WTC11 (cell line): ENCODE measurements around the gene MX2. TPM values are rescaled to one million over a fixed set of nuclear protein-coding genes. Genes with fewer than 3 reads are reported as not detected.

ENCODE experiments used
- ATAC-seq: fragments of 200-7000 bp; cut with Tn5 transposase; 2 replicates; pipeline ENCODE4 v1.10.0; 2021; ENCODE audit warnings: mild to moderate bottlenecking, moderate library complexity
- CTCF ChIA-PET: fragments of 300-600 bp; sonication (Branson Sonifier 250); formaldehyde crosslinking; loops from one replicate; lab custom pipeline; 2021; ENCODE audit warnings: antibody characterized with exemption; lab: Charles Lee
- POLR2A ChIA-PET: fragments of 350-600 bp; sonication (Branson Sonifier 250); formaldehyde crosslinking; loops from one replicate; lab custom pipeline; 2021; ENCODE audit warnings: antibody characterized with exemption; lab: Charles Lee
- DNase-seq: peaks from one replicate; pipeline ENCODE4 v3.0.0; 2021; ENCODE audit warnings: low spot score
- H3K27ac Mint-ChIP-seq: 2 replicates; pipeline ENCODE4 v1.8.0; 2021; ENCODE audit warnings: mixed read lengths
- H3K27me3 Mint-ChIP-seq: 2 replicates; pipeline ENCODE4 v1.8.0; 2021; ENCODE audit warnings: low read depth, mild to moderate bottlenecking, moderate library complexity, mixed read lengths
- H3K36me3 Mint-ChIP-seq: 2 replicates; pipeline ENCODE4 v1.8.0; 2021; ENCODE audit warnings: mixed read lengths
- H3K4me1 Mint-ChIP-seq: 2 replicates; pipeline ENCODE4 v1.8.0; 2022; ENCODE audit warnings: mixed read lengths
- H3K4me3 Mint-ChIP-seq: 2 replicates; pipeline ENCODE4 v1.8.0; 2021; ENCODE audit warnings: mild to moderate bottlenecking, moderate library complexity, mixed read lengths
- H3K9me3 Mint-ChIP-seq: 2 replicates; pipeline ENCODE4 v1.8.0; 2021; ENCODE audit warnings: mixed read lengths
- ATF6 ChIP-seq: sonication (generic); formaldehyde crosslinking; IDR thresholded peaks from 2 replicates; pipeline ENCODE4 v1.8.1; 2023; ENCODE audit warnings: mild to moderate bottlenecking, missing genetic modification reagents
- CBFB ChIP-seq: sonication (generic); formaldehyde crosslinking; IDR thresholded peaks from 2 replicates; pipeline ENCODE4 v1.8.1; 2022; ENCODE audit warnings: mild to moderate bottlenecking, low read depth, missing genetic modification reagents
- CREB1 ChIP-seq: sonication (generic); formaldehyde crosslinking; IDR thresholded peaks from 2 replicates; pipeline ENCODE4 v1.8.0; 2023; ENCODE audit warnings: mild to moderate bottlenecking, missing genetic modification reagents
- CREM ChIP-seq: sonication (generic); formaldehyde crosslinking; IDR thresholded peaks from 2 replicates; pipeline ENCODE4 v1.8.1; 2022; ENCODE audit warnings: mild to moderate bottlenecking, missing genetic modification reagents, moderate library complexity
- E2F1 ChIP-seq: sonication (generic); formaldehyde crosslinking; IDR thresholded peaks from 2 replicates; pipeline ENCODE4 v1.8.0; 2022; ENCODE audit warnings: mild to moderate bottlenecking, missing genetic modification reagents
- FOXK1 ChIP-seq: sonication (generic); formaldehyde crosslinking; IDR thresholded peaks from 2 replicates; pipeline ENCODE4 v1.8.0; 2022; ENCODE audit warnings: mild to moderate bottlenecking, moderate library complexity, missing genetic modification reagents
- FOXP4 ChIP-seq: sonication (generic); formaldehyde crosslinking; IDR thresholded peaks from 2 replicates; pipeline ENCODE4 v1.8.0; 2022; ENCODE audit warnings: mild to moderate bottlenecking, missing genetic modification reagents
- GRHL2 ChIP-seq: fragments of 250-450 bp; sonication (Bioruptor Pico); IDR thresholded peaks from 2 replicates; pipeline ENCODE4 v1.8.0; 2022; ENCODE audit warnings: mild to moderate bottlenecking, moderate library complexity; ENCODE audit not compliant: insufficient replicate concordance, severe bottlenecking
- IRF2 ChIP-seq: sonication (generic); formaldehyde crosslinking; IDR thresholded peaks from 2 replicates; pipeline ENCODE4 v1.8.0; 2022; ENCODE audit warnings: low read depth, missing genetic modification reagents, borderline replicate concordance
- JAZF1 ChIP-seq: fragments of 250-450 bp; sonication (Bioruptor Pico); IDR thresholded peaks from 2 replicates; pipeline ENCODE4 v1.9.0; 2021; ENCODE audit warnings: moderate library complexity, mild to moderate bottlenecking, inconsistent platforms
- MAX ChIP-seq: sonication (generic); formaldehyde crosslinking; IDR thresholded peaks from 2 replicates; pipeline ENCODE4 v1.8.0; 2022; ENCODE audit warnings: mild to moderate bottlenecking, missing genetic modification reagents
- NR3C1 ChIP-seq: sonication (generic); formaldehyde crosslinking; conservative IDR thresholded peaks from 2 replicates; pipeline ENCODE4 v1.8.1; 2023; ENCODE audit warnings: low read depth, mild to moderate bottlenecking, missing genetic modification reagents
- OVOL2 ChIP-seq: fragments of 250-450 bp; sonication (Bioruptor Pico); IDR thresholded peaks from 2 replicates; pipeline ENCODE4 v1.9.0; 2021; ENCODE audit warnings: mild to moderate bottlenecking, borderline replicate concordance
- TCF7 ChIP-seq: sonication (generic); formaldehyde crosslinking; IDR thresholded peaks from 2 replicates; pipeline ENCODE4 v1.8.0; 2022; ENCODE audit warnings: mild to moderate bottlenecking, low read depth, missing genetic modification reagents, moderate library complexity
- USF1 ChIP-seq: sonication (generic); formaldehyde crosslinking; IDR thresholded peaks from 2 replicates; pipeline ENCODE4 v1.8.0; 2022; ENCODE audit warnings: mild to moderate bottlenecking, missing genetic modification reagents
- ZBTB43 ChIP-seq: sonication (generic); formaldehyde crosslinking; IDR thresholded peaks from 2 replicates; pipeline ENCODE4 v1.8.1; 2023; ENCODE audit warnings: mild to moderate bottlenecking, missing genetic modification reagents
- ZNF317 ChIP-seq: sonication (generic); formaldehyde crosslinking; IDR thresholded peaks from 2 replicates; pipeline ENCODE4 v1.8.1; 2023; ENCODE audit warnings: low read depth, mild to moderate bottlenecking, moderate library complexity, missing genetic modification reagents, borderline replicate concordance
- total RNA-seq: library from RNA; stranded (reverse); gene quantifications from 3 replicates; pipeline ENCODE4 v1.2.3, GENCODE V29; 2021

MX2 gene
- total RNA-seq, 1 experiment from 2014 or later: 2.6 TPM

GRCh38 chr21:41432562-41433460 lies 71.0 kb downstream of the MX2 start (continued):
- TF ChIP-seq IRF2 (CRISPR knock-in tag): no peak

- no peak overlapping the region for H3K27ac Mint-ChIP-seq
- H3K36me3 Mint-ChIP-seq: peaks cover 21% of the 10 kb centered on the region
- DNase-seq (no peak), ATAC-seq (no peak)
- ChIA-PET CTCF (no interaction called here), POLR2A (no interaction called here)
- H3K9me3 Mint-ChIP-seq: peaks cover 19% of the 10 kb centered on the region
- peaks cover 18% of the 10 kb centered on the region for H3K4me1 Mint-ChIP-seq
- peaks cover 5% of the 10 kb centered on the region; the same call in 1 of the 2 replicates for H3K27me3 Mint-ChIP-seq
- no peak for TF ChIP-seq OVOL2 (CRISPR knock-in tag)
- no peak for TF ChIP-seq MAX (CRISPR knock-in tag)
- no peak for TF ChIP-seq JAZF1 (CRISPR knock-in tag)
- no peak for TF ChIP-seq TCF7 (CRISPR knock-in tag)
- TF ChIP-seq FOXK1 (CRISPR knock-in tag): no peak
- no peak for TF ChIP-seq FOXP4 (CRISPR knock-in tag)
- TF ChIP-seq NR3C1 (CRISPR knock-in tag): no peak
- no peak for TF ChIP-seq ZNF317 (CRISPR knock-in tag)
- TF ChIP-seq E2F1: no peak
- TF ChIP-seq GRHL2 (CRISPR knock-in tag): no peak
- TF ChIP-seq CREB1 (CRISPR knock-in tag): no peak
- TF ChIP-seq ATF6: no peak
- no peak for TF ChIP-seq CBFB (CRISPR knock-in tag)
- no peak for TF ChIP-seq CREM (CRISPR knock-in tag)
- no peak for TF ChIP-seq ZBTB43 (CRISPR knock-in tag)
- no peak for TF ChIP-seq USF1
- no peak overlapping the region for H3K4me3 Mint-ChIP-seq
Observed at GRCh38 chr21:41433566-41433965, 71.7 kb downstream of the MX2 start.
